ENCODE results near the gene TGFA.

GRCh38 chr2:70528276-70528675 lies 25.4 kb downstream of the TGFA start:
- TF ChIP-seq CTCF (conservative IDR thresholded peaks at IDR 0.05; ENCODE audit: low read length) (no peak), EZH2phosphoT487 (IDR thresholded peaks at IDR 0.05; ENCODE audit: borderline replicate concordance, low read depth, low read length) (no peak)
